Stimulated activated CD4-positive, alpha-beta T cell treated with anti-CD3 and anti-CD28 coated beads, Interleukin-1b, Interleukin-23, amount 100 ng/mL, for 1 hour (primary cell): ENCODE data around the gene PLEKHG1.

ENCODE experiments used
- DNase-seq, 2 donors: peaks; one replicate each; pipeline ENCODE4 v3.0.0-alpha.2; 2020; ENCODE audit warnings: low read depth in 2 of 2

The PLEKHG1 gene

GRCh38 chr6:150619275-150619674 lies 19.6 kb downstream of the PLEKHG1 start:
- no peak for DNase-seq

- DNase-seq: no peak
Observed at GRCh38 chr6:150620244-150620643, 20.6 kb downstream of the PLEKHG1 start.

- no peak for DNase-seq
Observed at GRCh38 chr6:150620763-150621162, 21.1 kb downstream of the PLEKHG1 start.

GRCh38 chr6:150622476-150622875 lies 22.8 kb downstream of the PLEKHG1 start:
- DNase-seq: no peak

- no peak for DNase-seq
Observed at GRCh38 chr6:150622941-150623874, 23.5 kb downstream of the PLEKHG1 start.

GRCh38 chr6:150624191-150624590 lies 24.5 kb downstream of the PLEKHG1 start:
- DNase-seq: no peak

- no peak for DNase-seq
Observed at GRCh38 chr6:150625927-150626326, 26.2 kb downstream of the PLEKHG1 start.

GRCh38 chr6:150627154-150627553 lies 27.5 kb downstream of the PLEKHG1 start:
- no peak for DNase-seq

- DNase-seq: no peak
Observed at GRCh38 chr6:150627585-150628025, 27.9 kb downstream of the PLEKHG1 start.

GRCh38 chr6:150628908-150629307 lies 29.2 kb downstream of the PLEKHG1 start:
- no peak for DNase-seq

- no peak for DNase-seq
Observed at GRCh38 chr6:150631283-150631983, 31.7 kb downstream of the PLEKHG1 start.

- no peak for DNase-seq
Observed at GRCh38 chr6:150631984-150632642, 32.4 kb downstream of the PLEKHG1 start.

- DNase-seq: no peak
Observed at GRCh38 chr6:150632785-150633485, 33.2 kb downstream of the PLEKHG1 start.

GRCh38 chr6:150633486-150633834 lies 33.8 kb downstream of the PLEKHG1 start:
- no peak for DNase-seq

- no peak for DNase-seq
Observed at GRCh38 chr6:150634176-150634963, 34.7 kb downstream of the PLEKHG1 start.

- DNase-seq: no peak
Observed at GRCh38 chr6:150634964-150635292, 35.2 kb downstream of the PLEKHG1 start.

GRCh38 chr6:150635906-150636514 lies 36.3 kb downstream of the PLEKHG1 start:
- no peak for DNase-seq

- DNase-seq: no peak
Observed at GRCh38 chr6:150636808-150637207, 37.1 kb downstream of the PLEKHG1 start.

GRCh38 chr6:150637266-150637665 lies 37.6 kb downstream of the PLEKHG1 start:
- no peak for DNase-seq

GRCh38 chr6:150638267-150638666 lies 38.6 kb downstream of the PLEKHG1 start:
- no peak for DNase-seq

GRCh38 chr6:150638765-150639164 lies 39.1 kb downstream of the PLEKHG1 start:
- no peak for DNase-seq
